Measurements from ENCODE around the gene RNU1-3.
"Not testable (repeated sequence)": the region's sequence is repeated elsewhere in the genome, so short reads cannot be mapped to it uniquely, and the experiment has no call there.

GRCh38 chr1:16665836-16666235 is 912 bp downstream of the RNU1-3 start:
- not testable (repeated sequence) for TF ChIP-seq CTCF (conservative IDR thresholded peaks at IDR 0.05; ENCODE audit: low read length); EZH2phosphoT487 (IDR thresholded peaks at IDR 0.05; ENCODE audit: borderline replicate concordance, low read depth, low read length)

All from OCI-LY7 (cell line).